Parathyroid adenoma (tissue), 2 donors: Measurements from ENCODE around the gene STPG3.

Source experiments
- H2AFZ ChIP-seq: fragments of 300-600 bp; sonication (generic); one replicate; pipeline ENCODE4 v1.7.0; 2017; ENCODE audit warnings: antibody characterized with exemption, mild to moderate bottlenecking
- H3K27ac ChIP-seq: fragments of 300-600 bp; sonication (generic); one replicate; pipeline ENCODE4 v1.7.0; 2017
- H3K27me3 ChIP-seq: fragments of 300-600 bp; sonication (generic); one replicate; pipeline ENCODE4 v1.7.0; 2017; ENCODE audit warnings: low read length; ENCODE audit not compliant: control insufficient read depth, insufficient read depth
- H3K36me3 ChIP-seq: fragments of 300-600 bp; sonication (generic); one replicate; pipeline ENCODE4 v1.7.0; 2017; ENCODE audit warnings: low read length; ENCODE audit not compliant: control insufficient read depth, insufficient read depth
- H3K4me1 ChIP-seq: fragments of 300-600 bp; sonication (generic); one replicate; pipeline ENCODE4 v1.7.0; 2017; ENCODE audit warnings: control low read depth
- H3K4me2 ChIP-seq: fragments of 300-600 bp; sonication (generic); one replicate; pipeline ENCODE4 v1.7.0; 2017; ENCODE audit warnings: low read length
- H3K4me3 ChIP-seq: fragments of 300-600 bp; sonication (generic); one replicate; pipeline ENCODE4 v1.7.0; 2017; ENCODE audit warnings: low read depth, low read length
- H3K79me2 ChIP-seq: fragments of 300-600 bp; sonication (generic); one replicate; pipeline ENCODE4 v1.7.0; 2017; ENCODE audit warnings: control low read depth
- H3K9ac ChIP-seq: fragments of 300-600 bp; sonication (generic); one replicate; pipeline ENCODE4 v1.7.0; 2017; ENCODE audit warnings: mild to moderate bottlenecking
- H3K9me3 ChIP-seq: fragments of 300-600 bp; sonication (generic); one replicate; pipeline ENCODE4 v1.7.0; 2017; ENCODE audit warnings: low read length; ENCODE audit not compliant: control insufficient read depth
- CTCF ChIP-seq: fragments of 300-600 bp; sonication (generic); IDR thresholded peaks from one replicate; pipeline ENCODE4 v1.7.0; 2017; ENCODE audit warnings: antibody characterized with exemption, mild to moderate bottlenecking
- donor health status: primary hyperparathyroidism.

Gene STPG3

DNA sequence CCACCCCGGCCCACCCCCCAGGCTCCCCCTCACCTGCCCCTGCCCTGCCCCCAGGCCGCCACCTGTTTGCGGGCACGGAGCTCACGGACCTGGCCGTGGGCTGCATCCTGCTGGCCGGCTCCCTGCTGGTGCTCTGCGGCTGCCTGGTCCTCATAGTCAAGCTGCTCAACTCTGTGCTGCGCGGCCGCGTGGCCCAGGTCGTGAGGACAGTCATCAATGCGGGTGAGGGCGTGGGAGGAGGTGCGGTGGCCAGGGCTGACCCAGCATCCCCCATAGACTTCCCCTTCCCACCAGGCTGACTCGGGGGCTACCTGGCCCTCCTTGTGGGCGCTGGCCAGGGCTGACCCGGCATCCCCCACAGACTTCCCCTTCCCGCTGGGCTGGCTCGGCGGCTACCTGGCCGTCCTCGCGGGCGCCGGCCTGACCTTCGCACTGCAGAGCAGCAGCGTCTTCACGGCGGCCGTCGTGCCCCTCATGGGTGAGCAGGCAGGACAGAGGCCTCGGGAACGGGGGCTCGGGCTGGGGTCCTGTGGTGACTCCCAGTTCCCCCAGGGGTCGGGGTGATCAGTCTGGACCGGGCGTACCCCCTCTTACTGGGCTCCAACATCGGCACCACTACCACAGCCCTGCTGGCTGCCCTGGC is 16.9 kb upstream of the STPG3 start:
- Histone ChIP-seq H3K4me2 (no peak overlapping the region), H3K79me2 (no peaks in the 10 kb centered on the region), H3K27me3 (no peaks in the 10 kb centered on the region), H3K4me1 (peaks cover 14% of the 10 kb centered on the region), H3K4me3 (no peak overlapping the region), H3K9me3 (no peaks in the 10 kb centered on the region), H3K9ac (no peak overlapping the region), H3K36me3 (no peaks in the 10 kb centered on the region), H2AFZ (no peak overlapping the region), H3K27ac (no peak overlapping the region)
- TF ChIP-seq CTCF = no peak

- no peak overlapping the region for H3K4me2 ChIP-seq
- no peaks in the 10 kb centered on the region for H3K79me2 ChIP-seq
- H3K9me3 ChIP-seq = no peaks in the 10 kb centered on the region
- no peak for TF ChIP-seq CTCF
- H3K4me1 ChIP-seq = peaks cover 14% of the 10 kb centered on the region
- no peak overlapping the region for H3K27ac ChIP-seq
- no peaks in the 10 kb centered on the region for H3K36me3 ChIP-seq
- no peak overlapping the region for H3K4me3 ChIP-seq
- no peaks in the 10 kb centered on the region for H3K27me3 ChIP-seq
- no peak overlapping the region for H2AFZ ChIP-seq
- H3K9ac ChIP-seq = no peak overlapping the region
Observed at GRCh38 chr9:137234758-137235423, 16.2 kb upstream of the STPG3 start.

DNA sequence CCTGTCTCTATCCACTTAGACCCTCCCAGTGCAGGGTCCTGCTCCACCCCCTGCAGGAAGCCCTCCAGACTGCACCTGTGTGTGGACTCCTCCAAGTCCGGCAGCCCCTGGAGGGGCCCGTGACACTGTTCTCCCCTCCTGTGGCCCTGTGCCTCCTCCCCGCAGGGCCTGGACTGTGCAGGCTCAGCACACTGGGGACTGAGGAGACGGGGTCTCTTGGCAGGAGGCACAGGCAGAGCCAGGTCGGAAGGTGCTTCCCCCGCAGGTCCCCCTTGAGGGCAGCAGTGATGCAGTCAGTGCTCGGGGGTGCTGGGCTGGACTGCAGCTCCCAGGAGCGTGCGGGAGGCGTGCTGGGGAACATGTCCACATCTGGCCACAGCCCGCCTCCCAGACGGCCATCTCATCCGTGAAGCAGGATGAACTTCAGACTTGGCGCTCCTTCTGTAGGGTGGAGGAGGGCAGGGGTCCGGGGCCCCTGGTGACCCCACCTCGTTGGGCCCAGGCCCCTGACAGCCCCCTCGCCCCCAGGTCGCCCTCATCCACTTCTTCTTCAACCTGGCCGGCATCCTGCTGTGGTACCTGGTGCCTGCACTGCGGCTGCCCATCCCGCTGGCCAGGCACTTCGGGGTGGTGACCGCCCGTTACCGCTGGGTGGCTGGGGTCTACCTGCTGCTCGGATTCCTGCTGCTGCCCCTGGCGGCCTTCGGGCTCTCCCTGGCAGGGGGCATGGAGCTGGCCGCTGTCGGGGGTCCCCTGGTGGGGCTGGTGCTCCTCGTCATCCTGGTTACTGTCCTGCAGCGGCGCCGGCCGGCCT is 15.5 kb upstream of the STPG3 start:
- no peak overlapping the region for H3K9ac ChIP-seq
- H3K4me1 ChIP-seq = peaks cover 14% of the 10 kb centered on the region
- H3K27ac ChIP-seq = no peak overlapping the region
- H3K79me2 ChIP-seq = no peaks in the 10 kb centered on the region
- no peak for TF ChIP-seq CTCF
- no peaks in the 10 kb centered on the region for H3K36me3 ChIP-seq
- peak overlapping the region; percentile 78 for H2AFZ ChIP-seq
- H3K4me3 ChIP-seq = no peak overlapping the region
- peak overlapping the region; percentile 45 for H3K4me2 ChIP-seq
- no peaks in the 10 kb centered on the region for H3K27me3 ChIP-seq
- H3K9me3 ChIP-seq = no peaks in the 10 kb centered on the region

DNA sequence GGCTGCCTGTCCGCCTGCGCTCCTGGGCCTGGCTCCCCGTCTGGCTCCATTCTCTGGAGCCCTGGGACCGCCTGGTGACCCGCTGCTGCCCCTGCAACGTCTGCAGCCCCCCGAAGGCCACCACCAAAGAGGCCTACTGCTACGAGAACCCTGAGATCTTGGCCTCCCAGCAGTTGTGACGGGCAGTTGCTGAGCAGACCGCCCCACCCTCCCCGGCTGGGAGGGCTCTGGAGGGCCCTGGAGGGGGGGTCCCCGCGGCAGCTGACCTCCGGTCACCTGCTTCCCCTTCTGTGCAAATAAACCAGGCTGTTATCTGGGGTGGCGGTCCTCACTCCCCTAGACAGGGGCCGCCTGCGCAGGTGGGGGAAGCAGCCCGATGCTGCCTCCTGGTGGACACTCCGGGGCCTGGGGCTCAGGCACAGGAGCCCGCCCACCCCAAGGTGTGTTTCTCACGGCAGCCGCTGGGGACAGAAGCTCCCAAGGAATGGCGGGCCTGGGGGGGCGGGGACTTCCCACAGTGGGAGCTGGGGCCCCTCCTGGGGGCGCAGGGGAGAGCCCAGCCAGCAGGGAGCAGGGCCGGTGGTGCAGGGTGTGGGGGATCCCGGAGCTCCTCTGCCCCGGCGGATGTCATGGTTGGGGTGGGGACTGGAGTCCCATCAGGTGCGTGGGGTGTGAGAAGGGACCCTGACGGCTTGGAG is 14.7 kb upstream of the STPG3 start:
- Histone ChIP-seq H3K27ac (peak overlapping the region; percentile 65), H3K4me2 (peak overlapping the region; percentile 60), H3K27me3 (no peaks in the 10 kb centered on the region), H3K79me2 (no peaks in the 10 kb centered on the region), H3K9me3 (no peaks in the 10 kb centered on the region), H3K4me3 (no peak overlapping the region), H3K4me1 (peaks cover 14% of the 10 kb centered on the region), H3K36me3 (no peaks in the 10 kb centered on the region), H2AFZ (peak overlapping the region; percentile 78), H3K9ac (no peak overlapping the region)
- TF ChIP-seq CTCF = peak; percentile 96
